Measurements from ENCODE around the gene LAMC3. TPM values are rescaled to one million over a fixed set of nuclear protein-coding genes. Genes with fewer than 3 reads are reported as not detected.

Gene LAMC3
- total RNA-seq, 2 donors from 2014 or later = 16.7 to 41.2 TPM

DNA sequence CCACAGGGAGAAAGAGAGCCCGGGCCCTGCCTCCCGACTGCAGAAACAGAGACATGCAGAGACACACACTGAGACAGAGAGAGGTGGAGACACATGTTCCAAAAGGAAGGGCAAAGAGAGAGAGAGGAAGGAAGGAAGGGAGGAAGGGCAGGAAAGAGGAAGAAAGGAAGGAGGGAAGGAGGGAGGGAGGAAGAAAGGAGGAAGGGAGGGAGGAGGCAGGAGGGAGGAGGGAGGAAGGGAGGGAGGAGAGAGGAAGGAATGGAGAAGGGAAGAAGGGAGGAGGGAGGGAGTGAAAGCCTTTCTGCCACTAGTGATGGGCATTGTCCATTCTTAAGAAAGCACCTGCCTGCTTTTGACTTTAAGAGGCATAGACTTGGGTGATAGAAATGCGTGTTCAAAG, 38.1 kb upstream of the LAMC3 start:
- Mint-ChIP-seq H3K4me3 (no peak overlapping the region), H3K36me3 (ENCODE audit: low read depth) (no peaks in the 10 kb centered on the region), H3K27ac (no peak overlapping the region), H3K9me3 (no peaks in the 10 kb centered on the region), H3K4me1 (no peaks in the 10 kb centered on the region), H3K27me3 (ENCODE audit: insufficient read depth) (no peaks in the 10 kb centered on the region)
- Histone ChIP-seq H3K27me3 (ENCODE audit: control insufficient read depth, insufficient read depth, low read length, poor library complexity, severe bottlenecking) (no peaks in the 10 kb centered on the region), H3K4me3 (ENCODE audit: low read length) (no peak overlapping the region), H3K36me3 (ENCODE audit: control insufficient read depth, insufficient read depth, low read length) (no peaks in the 10 kb centered on the region), H3K4me1 (ENCODE audit: control insufficient read depth, insufficient read depth, low read length) (no peaks in the 10 kb centered on the region), H3K9me3 (ENCODE audit: control insufficient read depth, low read length) (no peaks in the 10 kb centered on the region), H3K27ac (ENCODE audit: low read depth, low read length) (no peak overlapping the region), H3K9ac (ENCODE audit: extremely low read depth, low read length, poor library complexity, severe bottlenecking) (no peak overlapping the region)
- 82 to 90% methylated on average over 3 of the region's 3 CpGs for WGBS, 2 experiments (ENCODE audit: insufficient coverage in 1 of 2, insufficient read length in 1 of 2)
- TF ChIP-seq, protein P1, sequence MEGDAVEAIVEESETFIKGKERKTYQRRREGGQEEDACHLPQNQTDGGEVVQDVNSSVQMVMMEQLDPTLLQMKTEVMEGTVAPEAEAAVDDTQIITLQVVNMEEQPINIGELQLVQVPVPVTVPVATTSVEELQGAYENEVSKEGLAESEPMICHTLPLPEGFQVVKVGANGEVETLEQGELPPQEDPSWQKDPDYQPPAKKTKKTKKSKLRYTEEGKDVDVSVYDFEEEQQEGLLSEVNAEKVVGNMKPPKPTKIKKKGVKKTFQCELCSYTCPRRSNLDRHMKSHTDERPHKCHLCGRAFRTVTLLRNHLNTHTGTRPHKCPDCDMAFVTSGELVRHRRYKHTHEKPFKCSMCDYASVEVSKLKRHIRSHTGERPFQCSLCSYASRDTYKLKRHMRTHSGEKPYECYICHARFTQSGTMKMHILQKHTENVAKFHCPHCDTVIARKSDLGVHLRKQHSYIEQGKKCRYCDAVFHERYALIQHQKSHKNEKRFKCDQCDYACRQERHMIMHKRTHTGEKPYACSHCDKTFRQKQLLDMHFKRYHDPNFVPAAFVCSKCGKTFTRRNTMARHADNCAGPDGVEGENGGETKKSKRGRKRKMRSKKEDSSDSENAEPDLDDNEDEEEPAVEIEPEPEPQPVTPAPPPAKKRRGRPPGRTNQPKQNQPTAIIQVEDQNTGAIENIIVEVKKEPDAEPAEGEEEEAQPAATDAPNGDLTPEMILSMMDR (conservative IDR thresholded peaks at IDR 0.05) = no peak
- DNase-seq = no peak

DNA sequence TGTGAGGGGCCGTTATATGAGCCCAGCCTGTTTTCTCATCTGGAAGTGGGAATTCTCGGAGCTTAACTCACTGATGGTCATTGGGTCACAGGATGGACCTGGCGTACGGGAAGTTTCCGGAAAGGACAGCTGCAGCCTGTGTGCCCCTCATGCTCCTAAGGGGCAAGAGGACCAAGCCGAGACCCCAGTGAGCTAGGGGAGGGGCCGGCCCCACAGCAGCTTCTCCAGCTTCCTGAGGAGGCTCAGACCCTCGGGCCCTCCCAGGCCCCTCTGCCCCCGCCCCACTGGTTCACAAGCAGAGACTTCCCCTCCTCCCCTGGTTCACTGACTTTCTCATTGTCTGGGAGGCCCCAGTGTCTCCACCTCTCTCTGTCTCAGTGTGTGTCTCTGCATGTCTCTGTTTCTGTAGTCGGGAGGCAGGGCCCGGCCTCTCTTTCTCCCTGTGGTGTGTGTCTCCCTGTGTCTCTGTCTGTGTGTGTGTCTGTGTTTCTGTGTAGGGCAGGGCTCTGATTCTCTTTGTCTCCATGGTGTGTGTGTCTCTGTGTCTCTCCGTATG, 37.6 kb upstream of the LAMC3 start:
- Mint-ChIP-seq H3K27ac (no peak overlapping the region), H3K27me3 (ENCODE audit: insufficient read depth) (no peaks in the 10 kb centered on the region), H3K4me3 (no peak overlapping the region), H3K4me1 (no peaks in the 10 kb centered on the region), H3K9me3 (no peaks in the 10 kb centered on the region), H3K36me3 (ENCODE audit: low read depth) (no peaks in the 10 kb centered on the region)
- no peak for DNase-seq
- TF ChIP-seq, protein P1 (conservative IDR thresholded peaks at IDR 0.05) = no peak
- Histone ChIP-seq H3K27me3 (ENCODE audit: control insufficient read depth, insufficient read depth, low read length, poor library complexity, severe bottlenecking) (no peaks in the 10 kb centered on the region), H3K4me1 (ENCODE audit: control insufficient read depth, insufficient read depth, low read length) (no peaks in the 10 kb centered on the region), H3K27ac (ENCODE audit: low read depth, low read length) (no peak overlapping the region), H3K9ac (ENCODE audit: extremely low read depth, low read length, poor library complexity, severe bottlenecking) (no peak overlapping the region), H3K9me3 (ENCODE audit: control insufficient read depth, low read length) (no peaks in the 10 kb centered on the region), H3K4me3 (ENCODE audit: low read length) (no peak overlapping the region), H3K36me3 (ENCODE audit: control insufficient read depth, insufficient read depth, low read length) (no peaks in the 10 kb centered on the region)
- WGBS, 2 experiments (ENCODE audit: insufficient coverage in 1 of 2, insufficient read length in 1 of 2) = 82 to 90% methylated on average over 9 to 12 of the region's 12 CpGs

DNA sequence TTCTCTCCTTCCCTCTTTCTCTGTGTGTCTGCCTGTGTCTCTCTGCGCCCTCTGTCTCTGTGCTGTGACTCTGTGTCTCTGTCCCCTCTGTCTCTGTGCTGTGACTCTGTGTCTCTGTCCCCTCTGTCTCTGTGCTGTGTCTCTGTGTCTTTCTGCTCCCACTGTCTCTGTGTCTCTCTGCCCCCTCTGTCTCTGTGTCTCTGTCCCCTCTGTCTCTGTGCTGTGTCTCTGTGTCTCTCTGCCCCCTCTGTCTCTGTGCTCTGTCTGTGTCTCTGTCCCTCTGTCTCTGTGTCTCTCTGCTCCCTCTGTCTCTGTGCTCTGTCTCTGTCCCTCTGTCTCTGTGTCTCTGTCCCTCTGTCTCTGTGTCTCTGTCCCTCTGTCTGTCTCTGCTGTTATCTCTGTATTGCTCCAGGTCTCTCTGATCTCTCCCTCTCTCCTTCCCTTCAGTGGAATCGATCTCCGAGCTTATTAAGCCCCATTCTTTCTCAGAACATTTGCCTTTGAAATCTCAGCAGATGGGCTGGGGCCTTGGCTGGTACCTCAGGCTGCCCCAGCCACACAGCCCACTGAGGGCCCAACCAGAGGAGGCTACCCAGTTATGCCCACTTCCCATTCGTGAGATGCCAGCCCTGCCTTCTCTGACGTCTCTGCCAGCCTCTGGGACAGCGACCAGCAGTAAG, 36.6 kb upstream of the LAMC3 start:
- no peaks in the 10 kb centered on the region for H3K4me1 ChIP-seq (ENCODE audit: control insufficient read depth, insufficient read depth, low read length)
- Mint-ChIP-seq H3K27ac (no peak overlapping the region), H3K4me1 (no peaks in the 10 kb centered on the region), H3K36me3 (ENCODE audit: low read depth) (no peaks in the 10 kb centered on the region), H3K9me3 (no peaks in the 10 kb centered on the region), H3K4me3 (no peak overlapping the region), H3K27me3 (ENCODE audit: insufficient read depth) (no peaks in the 10 kb centered on the region)
- H3K9me3 ChIP-seq (ENCODE audit: control insufficient read depth, low read length) = no peaks in the 10 kb centered on the region
- no peak overlapping the region for H3K9ac ChIP-seq (ENCODE audit: extremely low read depth, low read length, poor library complexity, severe bottlenecking)
- TF ChIP-seq, protein P1 (conservative IDR thresholded peaks at IDR 0.05) = no peak
- no peaks in the 10 kb centered on the region for H3K27me3 ChIP-seq (ENCODE audit: control insufficient read depth, insufficient read depth, low read length, poor library complexity, severe bottlenecking)
- no peak overlapping the region for H3K4me3 ChIP-seq (ENCODE audit: low read length)
- no peak overlapping the region for H3K27ac ChIP-seq (ENCODE audit: low read depth, low read length)
- no peaks in the 10 kb centered on the region for H3K36me3 ChIP-seq (ENCODE audit: control insufficient read depth, insufficient read depth, low read length)
- WGBS, 2 experiments (ENCODE audit: insufficient coverage in 1 of 2, insufficient read length in 1 of 2) = 89 to 96% methylated on average over 5 of the region's 6 CpGs
- no peak for DNase-seq

Data from endodermal cell (in vitro differentiated cells).